Measurements from ENCODE around the gene KLHL36. TPM values are rescaled to one million over a fixed set of nuclear protein-coding genes. Genes with fewer than 3 reads are reported as not detected.

Gene KLHL36
- total and polyA plus RNA-seq, 9 of the 15 experiments (the other 6 are each of a cell fraction or from before 2014, with no cell fraction given): 2.1 to 51.2 (median 18.5) TPM

DNA sequence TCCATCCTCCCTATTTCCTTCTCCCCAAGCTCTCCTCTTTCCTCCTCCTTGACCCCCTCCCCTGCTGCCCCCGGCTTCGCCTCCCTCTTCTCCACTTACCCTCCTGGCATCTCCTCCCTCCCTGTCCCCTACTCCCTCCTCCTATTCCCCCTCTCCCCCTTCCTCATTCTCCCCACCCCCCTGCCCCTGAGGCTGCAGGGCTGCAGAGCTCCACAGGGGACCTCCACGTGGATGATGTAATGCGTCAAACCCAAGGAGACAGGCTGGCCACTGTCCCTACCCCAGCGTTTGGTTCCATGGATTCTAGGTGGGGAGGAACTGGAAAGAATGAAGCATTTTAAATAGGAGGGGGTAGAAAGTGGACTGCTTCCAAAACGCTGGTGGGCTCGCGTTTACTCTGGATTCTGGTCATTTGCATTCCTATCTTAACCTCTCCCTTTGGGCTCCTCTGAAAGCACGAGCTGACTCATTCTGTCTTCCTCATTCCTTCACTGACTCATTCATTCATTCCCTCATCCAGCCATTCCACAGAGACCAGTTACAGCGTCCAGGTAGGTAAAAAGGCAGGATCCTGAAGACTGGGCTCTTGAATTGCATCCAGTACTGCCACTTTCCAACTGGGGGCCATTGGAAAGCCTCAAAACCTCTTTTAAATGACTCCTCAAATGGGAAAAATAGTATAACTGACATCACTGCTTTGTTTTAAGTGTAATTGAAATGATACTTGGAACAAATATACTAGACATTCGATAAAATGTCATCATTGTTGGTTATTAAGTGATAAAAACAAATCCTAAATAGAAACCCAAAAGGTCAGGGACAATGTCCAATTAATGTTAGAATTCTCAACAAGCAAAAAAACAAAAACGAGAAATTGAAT, 29.5 kb upstream of the KLHL36 start (continued):
- TF ChIP-seq, protein P1, sequence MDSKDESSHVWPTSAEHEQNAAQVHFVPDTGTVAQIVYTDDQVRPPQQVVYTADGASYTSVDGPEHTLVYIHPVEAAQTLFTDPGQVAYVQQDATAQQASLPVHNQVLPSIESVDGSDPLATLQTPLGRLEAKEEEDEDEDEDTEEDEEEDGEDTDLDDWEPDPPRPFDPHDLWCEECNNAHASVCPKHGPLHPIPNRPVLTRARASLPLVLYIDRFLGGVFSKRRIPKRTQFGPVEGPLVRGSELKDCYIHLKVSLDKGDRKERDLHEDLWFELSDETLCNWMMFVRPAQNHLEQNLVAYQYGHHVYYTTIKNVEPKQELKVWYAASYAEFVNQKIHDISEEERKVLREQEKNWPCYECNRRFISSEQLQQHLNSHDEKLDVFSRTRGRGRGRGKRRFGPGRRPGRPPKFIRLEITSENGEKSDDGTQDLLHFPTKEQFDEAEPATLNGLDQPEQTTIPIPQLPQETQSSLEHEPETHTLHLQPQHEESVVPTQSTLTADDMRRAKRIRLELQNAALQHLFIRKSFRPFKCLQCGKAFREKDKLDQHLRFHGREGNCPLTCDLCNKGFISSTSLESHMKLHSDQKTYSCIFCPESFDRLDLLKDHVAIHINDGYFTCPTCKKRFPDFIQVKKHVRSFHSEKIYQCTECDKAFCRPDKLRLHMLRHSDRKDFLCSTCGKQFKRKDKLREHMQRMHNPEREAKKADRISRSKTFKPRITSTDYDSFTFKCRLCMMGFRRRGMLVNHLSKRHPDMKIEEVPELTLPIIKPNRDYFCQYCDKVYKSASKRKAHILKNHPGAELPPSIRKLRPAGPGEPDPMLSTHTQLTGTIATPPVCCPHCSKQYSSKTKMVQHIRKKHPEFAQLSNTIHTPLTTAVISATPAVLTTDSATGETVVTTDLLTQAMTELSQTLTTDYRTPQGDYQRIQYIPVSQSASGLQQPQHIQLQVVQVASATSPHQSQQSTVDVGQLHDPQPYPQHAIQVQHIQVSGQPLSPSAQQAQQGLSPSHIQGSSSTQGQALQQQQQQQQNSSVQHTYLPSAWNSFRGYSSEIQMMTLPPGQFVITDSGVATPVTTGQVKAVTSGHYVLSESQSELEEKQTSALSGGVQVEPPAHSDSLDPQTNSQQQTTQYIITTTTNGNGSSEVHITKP (IDR thresholded peaks at IDR 0.05; ENCODE audit: partially characterized antibody): peak; percentile 93
- peak; percentile 30 for TF ChIP-seq CHD4 (IDR thresholded peaks at IDR 0.05; ENCODE audit: insufficient read depth, insufficient replicate concordance, low read depth, low read length, poor library complexity, severe bottlenecking)
- 0 out of 2 replicates have a peak, but pooled peaks have one; percentile 22 for TF ChIP-seq PHF21A (IDR thresholded peaks at IDR 0.05; ENCODE audit: borderline replicate concordance, low read depth)
- TF ChIP-seq, protein P2, sequence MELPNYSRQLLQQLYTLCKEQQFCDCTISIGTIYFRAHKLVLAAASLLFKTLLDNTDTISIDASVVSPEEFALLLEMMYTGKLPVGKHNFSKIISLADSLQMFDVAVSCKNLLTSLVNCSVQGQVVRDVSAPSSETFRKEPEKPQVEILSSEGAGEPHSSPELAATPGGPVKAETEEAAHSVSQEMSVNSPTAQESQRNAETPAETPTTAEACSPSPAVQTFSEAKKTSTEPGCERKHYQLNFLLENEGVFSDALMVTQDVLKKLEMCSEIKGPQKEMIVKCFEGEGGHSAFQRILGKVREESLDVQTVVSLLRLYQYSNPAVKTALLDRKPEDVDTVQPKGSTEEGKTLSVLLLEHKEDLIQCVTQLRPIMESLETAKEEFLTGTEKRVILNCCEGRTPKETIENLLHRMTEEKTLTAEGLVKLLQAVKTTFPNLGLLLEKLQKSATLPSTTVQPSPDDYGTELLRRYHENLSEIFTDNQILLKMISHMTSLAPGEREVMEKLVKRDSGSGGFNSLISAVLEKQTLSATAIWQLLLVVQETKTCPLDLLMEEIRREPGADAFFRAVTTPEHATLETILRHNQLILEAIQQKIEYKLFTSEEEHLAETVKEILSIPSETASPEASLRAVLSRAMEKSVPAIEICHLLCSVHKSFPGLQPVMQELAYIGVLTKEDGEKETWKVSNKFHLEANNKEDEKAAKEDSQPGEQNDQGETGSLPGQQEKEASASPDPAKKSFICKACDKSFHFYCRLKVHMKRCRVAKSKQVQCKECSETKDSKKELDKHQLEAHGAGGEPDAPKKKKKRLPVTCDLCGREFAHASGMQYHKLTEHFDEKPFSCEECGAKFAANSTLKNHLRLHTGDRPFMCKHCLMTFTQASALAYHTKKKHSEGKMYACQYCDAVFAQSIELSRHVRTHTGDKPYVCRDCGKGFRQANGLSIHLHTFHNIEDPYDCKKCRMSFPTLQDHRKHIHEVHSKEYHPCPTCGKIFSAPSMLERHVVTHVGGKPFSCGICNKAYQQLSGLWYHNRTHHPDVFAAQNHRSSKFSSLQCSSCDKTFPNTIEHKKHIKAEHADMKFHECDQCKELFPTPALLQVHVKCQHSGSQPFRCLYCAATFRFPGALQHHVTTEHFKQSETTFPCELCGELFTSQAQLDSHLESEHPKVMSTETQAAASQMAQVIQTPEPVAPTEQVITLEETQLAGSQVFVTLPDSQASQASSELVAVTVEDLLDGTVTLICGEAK (IDR thresholded peaks at IDR 0.05): peak; percentile 52; the same call in 1 of the 2 replicates
- TF ChIP-seq, protein P2 (CRISPR knock-in tag; IDR thresholded peaks at IDR 0.05): no peak
- TF ChIP-seq, protein P3, sequence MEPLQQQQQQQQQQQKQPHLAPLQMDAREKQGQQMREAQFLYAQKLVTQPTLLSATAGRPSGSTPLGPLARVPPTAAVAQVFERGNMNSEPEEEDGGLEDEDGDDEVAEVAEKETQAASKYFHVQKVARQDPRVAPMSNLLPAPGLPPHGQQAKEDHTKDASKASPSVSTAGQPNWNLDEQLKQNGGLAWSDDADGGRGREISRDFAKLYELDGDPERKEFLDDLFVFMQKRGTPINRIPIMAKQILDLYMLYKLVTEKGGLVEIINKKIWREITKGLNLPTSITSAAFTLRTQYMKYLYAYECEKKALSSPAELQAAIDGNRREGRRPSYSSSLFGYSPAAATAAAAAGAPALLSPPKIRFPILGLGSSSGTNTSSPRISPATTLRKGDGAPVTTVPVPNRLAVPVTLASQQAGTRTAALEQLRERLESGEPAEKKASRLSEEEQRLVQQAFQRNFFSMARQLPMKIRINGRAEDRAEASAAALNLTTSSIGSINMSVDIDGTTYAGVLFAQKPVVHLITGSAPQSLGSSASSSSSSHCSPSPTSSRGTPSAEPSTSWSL (CRISPR knock-in tag; IDR thresholded peaks at IDR 0.05; ENCODE audit: borderline replicate concordance): no peak
- 0 out of 2 replicates have a peak, but pooled peaks have one; percentile 38 for TF ChIP-seq FOXJ2 (tag; IDR thresholded peaks at IDR 0.05)
- no peak for TF ChIP-seq CBX8 (IDR thresholded peaks at IDR 0.05; ENCODE audit: borderline replicate concordance, extremely low read depth, low read depth, low read length, poor library complexity, severe bottlenecking)
- no peak for TF ChIP-seq ZNF140 (CRISPR knock-in tag; IDR thresholded peaks at IDR 0.05)
- no peak for TF ChIP-seq ZNF311 (CRISPR knock-in tag; IDR thresholded peaks at IDR 0.05)
- no peak; the same call in 1 of the 2 replicates for TF ChIP-seq BHLHE40 (IDR thresholded peaks at IDR 0.05; ENCODE audit: low read length)
